H1 (cell line): ENCODE data around the gene OTOL1. TPM values are rescaled to one million over a fixed set of nuclear protein-coding genes. Genes with fewer than 3 reads are reported as not detected.

Experiments used
- CTCF ChIA-PET: fragments of 300-600 bp; sonication (Branson Sonifier 250); formaldehyde crosslinking; loops from one replicate; lab custom pipeline; 2021; ENCODE audit not compliant: partially characterized antibody; lab: Charles Lee
- POLR2A ChIA-PET: fragments of 300-600 bp; sonication (Branson Sonifier 250); formaldehyde crosslinking; loops from one replicate; lab custom pipeline; 2021; ENCODE audit warnings: inconsistent platforms; ENCODE audit not compliant: partially characterized antibody; lab: Charles Lee
- DNase-seq, 2 experiments: peaks; one replicate each; pipeline versions ENCODE4 v3.0.0 to v3.0.0-alpha.2; 2010 to 2022; ENCODE audit warnings: low spot score in 2 of 2, low read depth in 1 of 2, mixed read lengths in 1 of 2
- FAIRE-seq: peaks from 2 replicates; lab custom pipeline; 2011; peaks lifted over from hg19 to GRCh38; lab: Jason Lieb, UNC
- H2AFZ ChIP-seq: 2 replicates; pipeline ENCODE4 v1.8.1; 2012; ENCODE audit warnings: low read length, inconsistent platforms
- H2AK5ac ChIP-seq: 2 replicates; pipeline ENCODE4 v1.6.1; 2013; ENCODE audit warnings: low read depth, low read length
- H2BK120ac ChIP-seq: replicated peaks from 2 replicates; pipeline ENCODE3; 2013; ENCODE audit warnings: low read depth, low read length, inconsistent platforms
- H2BK12ac ChIP-seq: 2 replicates; pipeline ENCODE4 v1.6.1; 2013; ENCODE audit warnings: low read depth, low read length
- H2BK15ac ChIP-seq: 2 replicates; pipeline ENCODE4 v1.6.1; 2013; ENCODE audit warnings: low read length
- H2BK20ac ChIP-seq: 2 replicates; pipeline ENCODE4 v1.6.1; 2013; ENCODE audit warnings: low read length
- H2BK5ac ChIP-seq: 2 replicates; pipeline ENCODE4 v1.6.1; 2013; ENCODE audit warnings: low read depth, low read length
- H3K14ac ChIP-seq: 2 replicates; pipeline ENCODE4 v1.6.1; 2013; ENCODE audit warnings: inconsistent platforms; ENCODE audit not compliant: insufficient read length
- H3K18ac ChIP-seq: 2 replicates; pipeline ENCODE4 v1.6.1; 2013; ENCODE audit warnings: low read length; ENCODE audit errors: extremely low read depth
- H3K23ac ChIP-seq: 2 replicates; pipeline ENCODE4 v1.6.1; 2013; ENCODE audit warnings: inconsistent platforms; ENCODE audit not compliant: insufficient read length
- H3K23me2 ChIP-seq: 2 replicates; pipeline ENCODE4 v1.6.1; 2013; ENCODE audit warnings: low read depth, low read length
- H3K27ac ChIP-seq: 2 replicates; pipeline ENCODE4 v1.6.1; 2011; ENCODE audit warnings: low read depth, low read length, inconsistent platforms
- H3K27me3 ChIP-seq, 4 experiments: replicated peaks in 1 of 4; 1 replicate in 1 of 4; 2 replicates in 3 of 4; pipeline versions ENCODE4 v1.6.1 to v1.8.1; 2011 to 2013; ENCODE audit warnings: low read length in 3 of 4, mild to moderate bottlenecking in 3 of 4, inconsistent platforms in 2 of 4, mixed read lengths in 2 of 4, moderate library complexity in 1 of 4; ENCODE audit not compliant: control insufficient read depth in 3 of 4, insufficient read depth in 3 of 4; ENCODE audit errors: extremely low read depth in 1 of 4
- H3K36me3 ChIP-seq, 4 experiments: 2 replicates each; pipeline versions ENCODE4 v1.6.1 to v1.8.1; 2011 to 2013; ENCODE audit warnings: mild to moderate bottlenecking in 4 of 4, low read length in 3 of 4, moderate library complexity in 2 of 4, control low read depth in 1 of 4, inconsistent platforms in 1 of 4; ENCODE audit not compliant: insufficient read depth in 4 of 4, control insufficient read depth in 2 of 4
- H3K4ac ChIP-seq: replicated peaks from 2 replicates; pipeline ENCODE3; 2013; ENCODE audit warnings: low read length, low read depth, mixed read lengths, inconsistent platforms; ENCODE audit not compliant: insufficient read length
- H3K4me1 ChIP-seq, 4 experiments: replicated peaks in 1 of 4; 1 replicate in 1 of 4; 2 replicates in 3 of 4; pipeline versions ENCODE4 v1.6.1 to v1.8.1; 2011 to 2013; ENCODE audit warnings: low read length in 3 of 4, inconsistent platforms in 2 of 4, mixed read lengths in 1 of 4; ENCODE audit not compliant: insufficient read depth in 4 of 4, control insufficient read depth in 3 of 4
- H3K4me2 ChIP-seq, 2 experiments: 2 replicates each; pipeline versions ENCODE4 v1.6.1 to v1.8.1; 2011 to 2013; ENCODE audit warnings: low read depth in 2 of 2, low read length in 2 of 2, control low read depth in 1 of 2, inconsistent platforms in 1 of 2, mild to moderate bottlenecking in 1 of 2; ENCODE audit not compliant: insufficient read depth in 1 of 2
- H3K4me3 ChIP-seq, 4 experiments: fragments of 200-600, 300-600 bp in 1 of 4; sonication (generic), shearing (Covaris generic), sonication (Bioruptor Twin) in 1 of 4; 2 replicates each; pipeline versions ENCODE4 v1.5.1 to v1.8.1; 2011 to 2016; ENCODE audit warnings: low read length in 4 of 4, low read depth in 3 of 4, control low read depth in 2 of 4, inconsistent platforms in 2 of 4, mild to moderate bottlenecking in 2 of 4, mixed read lengths in 1 of 4, moderate library complexity in 1 of 4; ENCODE audit not compliant: insufficient read depth in 2 of 4; ENCODE audit errors: extremely low read depth in 1 of 4
- H3K56ac ChIP-seq: replicated peaks from 2 replicates; pipeline ENCODE3; 2013; ENCODE audit warnings: low read depth, mild to moderate bottlenecking, mixed read lengths, low read length, inconsistent platforms; ENCODE audit not compliant: insufficient read length
- H3K79me1 ChIP-seq: 2 replicates; pipeline ENCODE4 v1.6.1; 2013; ENCODE audit warnings: low read depth, low read length, control low read depth
- H3K79me2 ChIP-seq, 2 experiments: 2 replicates each; pipeline versions ENCODE4 v1.6.1 to v1.8.1; 2012 to 2013; ENCODE audit warnings: low read length in 2 of 2, mild to moderate bottlenecking in 2 of 2, inconsistent platforms in 1 of 2; ENCODE audit not compliant: insufficient read depth in 2 of 2, control insufficient read depth in 1 of 2
- H3K9ac ChIP-seq, 4 experiments: replicated peaks in 1 of 4; 1 replicate in 1 of 4; 2 replicates in 3 of 4; pipeline versions ENCODE4 v1.6.1 to v1.8.1; 2011 to 2013; ENCODE audit warnings: low read depth in 3 of 4, low read length in 3 of 4, control low read depth in 2 of 4, mild to moderate bottlenecking in 2 of 4, moderate library complexity in 2 of 4, inconsistent platforms in 1 of 4; ENCODE audit errors: extremely low read depth in 1 of 4
- H3K9me3 ChIP-seq, 2 experiments: 2 replicates each; pipeline versions ENCODE4 v1.6.1 to v1.8.1; 2012 to 2013; ENCODE audit warnings: mild to moderate bottlenecking in 2 of 2, moderate library complexity in 2 of 2, control low read depth in 1 of 2, inconsistent platforms in 1 of 2, low read depth in 1 of 2, low read length in 1 of 2, mixed read lengths in 1 of 2; ENCODE audit not compliant: insufficient read depth in 2 of 2
- H4K20me1 ChIP-seq, 2 experiments: replicated peaks in 1 of 2; 2 replicates each; pipeline versions ENCODE3 to v1.8.1; 2011 to 2013; ENCODE audit warnings: inconsistent platforms in 2 of 2, low read length in 2 of 2, mild to moderate bottlenecking in 1 of 2; ENCODE audit not compliant: insufficient read depth in 2 of 2, control insufficient read depth in 1 of 2
- H4K5ac ChIP-seq: 2 replicates; pipeline ENCODE4 v1.6.1; 2013; ENCODE audit warnings: low read length, low read depth, mixed read lengths, inconsistent platforms; ENCODE audit not compliant: insufficient read length
- H4K8ac ChIP-seq: 2 replicates; pipeline ENCODE4 v1.8.0; 2013; ENCODE audit warnings: mild to moderate bottlenecking, moderate library complexity, low read length, inconsistent platforms; ENCODE audit not compliant: insufficient read depth; ENCODE audit errors: extremely low read depth
- H4K91ac ChIP-seq: replicated peaks from 2 replicates; pipeline ENCODE3; 2013; ENCODE audit warnings: low read length, mixed read lengths, inconsistent platforms; ENCODE audit not compliant: insufficient read length
- TEAD4 ChIP-seq: IDR thresholded peaks from 2 replicates; pipeline ENCODE4 v1.6.1; 2012; ENCODE audit warnings: low read depth, low read length, inconsistent platforms, mixed read lengths
- polyA plus RNA-seq, 7 experiments: library from polyadenylated mRNA; depleted of rRNA in 3 of 7; stranded (reverse) in 5 of 7; unstranded in 2 of 7; fragments of >200 nt in 5 of 7; fragments of 200-250 nt in 2 of 7; gene quantifications; 1 replicate in 5 of 7; 2 replicates in 1 of 7; 4 replicates in 1 of 7; pipeline versions ENCODE4 v1.2.1 to v1.2.3, GENCODE V29; 2011 to 2013; ENCODE audit warnings: missing spikeins in 2 of 7, mixed read lengths in 2 of 7
- total RNA-seq: library from RNA; stranded (reverse); fragmentation: NEBNext Ultra II Directional; extraction: Animal tissue kit (Norgen Biotek cat#: 25700); gene quantifications from 2 replicates; pipeline ENCODE4 v1.2.1, GENCODE V29; 2021

Gene OTOL1
- total and polyA plus RNA-seq, 2 of the 8 experiments (the other 6 are each of a cell fraction or from before 2014, with no cell fraction given): not detected

DNA sequence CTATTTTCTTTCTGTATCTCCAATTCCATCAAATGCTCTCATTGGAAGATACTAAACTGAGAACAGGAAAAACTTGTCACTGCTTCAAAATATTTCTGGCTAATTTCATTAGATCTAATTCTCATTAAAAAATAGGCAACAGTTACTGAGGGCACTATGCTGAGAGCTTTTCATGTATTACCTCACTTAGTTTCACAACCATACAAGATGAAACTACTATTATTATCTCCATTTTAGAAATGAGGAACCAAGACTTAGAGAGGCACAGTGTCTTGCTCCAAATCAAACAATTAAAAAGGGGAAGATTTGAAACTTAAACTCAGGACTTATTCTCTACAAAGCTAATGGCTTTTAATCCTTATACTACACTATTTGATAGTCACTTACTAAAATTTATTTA lies 7.2 kb upstream of the OTOL1 start:
- Histone ChIP-seq H2BK120ac (no peak overlapping the region), H3K56ac (no peak overlapping the region), H3K27me3 (peaks cover 0 to 1% (median 0%) of the 10 kb centered on the region in 4 experiments; a peak in 1 of 7 replicates), H3K9me3 (0 out of 4 replicates have a peak, but pooled peaks cover 0 to 6% of the 10 kb centered on the region in 2 experiments), H3K79me1 (no peaks in the 10 kb centered on the region), H3K4me1 (no peaks in the 10 kb centered on the region), H2BK12ac (no peak overlapping the region), H3K4ac (no peak overlapping the region), H3K23ac (no peak overlapping the region), H3K4me3 (no peak overlapping the region), H3K23me2 (no peaks in the 10 kb centered on the region), H3K79me2 (no peaks in the 10 kb centered on the region), H3K4me2 (no peak overlapping the region), H2AFZ (no peak overlapping the region), H4K8ac (no peak overlapping the region), H3K9ac (no peak overlapping the region), H4K91ac (no peak overlapping the region), H2BK15ac (no peak overlapping the region), H3K14ac (no peak overlapping the region), H4K5ac (no peak overlapping the region), H2BK5ac (no peak overlapping the region), H3K27ac (no peak overlapping the region), H3K18ac (no peak overlapping the region), H3K36me3 (no peaks in the 10 kb centered on the region), H4K20me1 (no peaks in the 10 kb centered on the region), H2AK5ac (no peak overlapping the region), H2BK20ac (no peak overlapping the region)
- no peak for FAIRE-seq
- ChIA-PET CTCF (no interaction called here), POLR2A (no interaction called here)
- DNase-seq: no peak
- no peak for TF ChIP-seq TEAD4
